ENCODE measurements around the gene PTPN6. TPM values are rescaled to one million over a fixed set of nuclear protein-coding genes. Genes with fewer than 3 reads are reported as not detected.

Gene PTPN6
- total RNA-seq, 1 donor from 2014 or later: 267 TPM

GRCh38 chr12:6938353-6939190, 12.6 kb upstream of the PTPN6 start:
- intact Hi-C loops (cut with micrococcal nuclease): loop anchor here (1.0 to 2.0 kb wide), 3 partner anchors 14 to 34 kb away; partner anchors contain the start of genes EMG1, LRRC23 and PHB2

GRCh38 chr12:6939191-6939540, 12.0 kb upstream of the PTPN6 start:
- intact Hi-C loops (cut with micrococcal nuclease): loop anchor here (2.0 kb wide), 1 partner anchor 34 kb away; the partner anchor contains the start of gene LRRC23

GRCh38 chr12:6941267-6941666, 9.9 kb upstream of the PTPN6 start:
- intact Hi-C loops (cut with micrococcal nuclease): no loop called here

- intact Hi-C loops (cut with micrococcal nuclease): loop anchor here (2.0 kb wide), 1 partner anchor 69 kb away; the partner anchor contains the start of gene SPSB2
Observed at GRCh38 chr12:6941782-6942181, 9.4 kb upstream of the PTPN6 start.

GRCh38 chr12:6942331-6942665, 8.9 kb upstream of the PTPN6 start:
- intact Hi-C loops (cut with micrococcal nuclease): loop anchor here (2.0 kb wide), 1 partner anchor 69 kb away; the partner anchor contains the start of gene SPSB2

- intact Hi-C loops (cut with micrococcal nuclease): loop anchor here (1.0 to 2.0 kb wide), 3 partner anchors 71 to 91 kb away; partner anchors contain the start of genes LPCAT3, SPSB2 and USP5
Observed at GRCh38 chr12:6943389-6943721, 7.8 kb upstream of the PTPN6 start.

- intact Hi-C loops (cut with micrococcal nuclease): loop anchor here (1.0 to 2.0 kb wide), 9 partner anchors 9 to 169 kb away; partner anchors contain the start of genes C1R, EMG1, LPCAT3 and PHB2
Observed at GRCh38 chr12:6943722-6944380, 7.3 kb upstream of the PTPN6 start, which contains the start of the genes C12orf57 and RNU7-1. TSS of gene C12orf57 (plus strand) at chr12:6944022. CDS start at chr12:6944122, 100 bp downstream. TSS of gene RNU7-1 (plus strand) at chr12:6943816.

- intact Hi-C loops (cut with micrococcal nuclease): loop anchor here (1.0 kb wide), 6 partner anchors 9 to 169 kb away; partner anchors contain the start of genes C1R, EMG1 and PHB2
Observed at GRCh38 chr12:6944381-6945186, 6.6 kb upstream of the PTPN6 start.

- intact Hi-C loops (cut with micrococcal nuclease): no loop called here
Observed at GRCh38 chr12:6945613-6946012, 5.5 kb upstream of the PTPN6 start.

GRCh38 chr12:6946033-6946919, 4.9 kb upstream of the PTPN6 start:
- intact Hi-C loops (cut with micrococcal nuclease): no loop called here

- intact Hi-C loops (cut with micrococcal nuclease): no loop called here
Observed at GRCh38 chr12:6946920-6947374, 4.2 kb upstream of the PTPN6 start.

GRCh38 chr12:6947615-6948014, 3.5 kb upstream of the PTPN6 start:
- intact Hi-C loops (cut with micrococcal nuclease): no loop called here

GRCh38 chr12:6948873-6949594, 2.1 kb upstream of the PTPN6 start:
- intact Hi-C loops (cut with micrococcal nuclease): no loop called here

GRCh38 chr12:6950401-6950801, 755 bp upstream of the PTPN6 start:
- intact Hi-C loops (cut with micrococcal nuclease): no loop called here

GRCh38 chr12:6951551-6952120, 480 bp downstream of the PTPN6 start:
- intact Hi-C loops (cut with micrococcal nuclease): no loop called here

- intact Hi-C loops (cut with micrococcal nuclease): no loop called here
Observed at GRCh38 chr12:6952121-6952862, 1.1 kb downstream of the PTPN6 start.

GRCh38 chr12:6952863-6953441, 1.8 kb downstream of the PTPN6 start:
- intact Hi-C loops (cut with micrococcal nuclease): loop anchor here (1.0 kb wide), 2 partner anchors 8 to 9 kb away; partner anchors contain the start of gene C12orf57

Measured in T-helper 2 cell treated with Interferon-gamma antibody and Interleukin-4, amounts not matched to agents 100 ng/mL and 5 ng/mL, for 36 hours (primary cell).